Measurements from ENCODE around the gene PDC.

The PDC gene

GRCh38 chr1:186461014-186461413, at the start of gene PDC:
TSS of gene PDC (minus strand) at chr1:186461114. CDS start at chr1:186449459, 11,655 bp downstream.
- no peak for DNase-seq

- DNase-seq, result no peak
Measured at GRCh38 chr1:186503190-186503589, 42.3 kb upstream of the PDC start.

- DNase-seq, result no peak
Measured at GRCh38 chr1:186502087-186502486, 41.2 kb upstream of the PDC start.

GRCh38 chr1:186500804-186501203, 39.9 kb upstream of the PDC start:
- no peak for DNase-seq

GRCh38 chr1:186499571-186499970, 38.7 kb upstream of the PDC start:
- no peak for DNase-seq

GRCh38 chr1:186498695-186499389, 37.9 kb upstream of the PDC start:
- no peak for DNase-seq

- no peak for DNase-seq
Measured at GRCh38 chr1:186498071-186498470, 37.2 kb upstream of the PDC start.

- no peak for DNase-seq
Measured at GRCh38 chr1:186497651-186498050, 36.7 kb upstream of the PDC start.

GRCh38 chr1:186496171-186496851, 35.4 kb upstream of the PDC start:
- no peak for DNase-seq

- no peak for DNase-seq
Measured at GRCh38 chr1:186494832-186495271, 33.9 kb upstream of the PDC start.

- no peak for DNase-seq
Measured at GRCh38 chr1:186492531-186493291, 31.8 kb upstream of the PDC start.

GRCh38 chr1:186491336-186491735, 30.4 kb upstream of the PDC start:
- no peak for DNase-seq

- DNase-seq, result no peak
Measured at GRCh38 chr1:186487163-186487562, 26.2 kb upstream of the PDC start.

- DNase-seq, result no peak
Measured at GRCh38 chr1:186486061-186486460, 25.1 kb upstream of the PDC start.

GRCh38 chr1:186483561-186483960, 22.6 kb upstream of the PDC start:
- no peak for DNase-seq

- DNase-seq, result peak; percentile 51 to 62
Measured at GRCh38 chr1:186482661-186483255, 21.8 kb upstream of the PDC start.

- no peak for DNase-seq
Measured at GRCh38 chr1:186481303-186481888, 20.5 kb upstream of the PDC start.

GRCh38 chr1:186479162-186479561, 18.2 kb upstream of the PDC start:
- no peak for DNase-seq

- DNase-seq, result no peak
Measured at GRCh38 chr1:186476264-186477040, 15.5 kb upstream of the PDC start.

GRCh38 chr1:186474208-186474607, 13.3 kb upstream of the PDC start:
- DNase-seq, result no peak

GRCh38 chr1:186473047-186473446, 12.1 kb upstream of the PDC start:
- no peak for DNase-seq

- DNase-seq, result no peak
Measured at GRCh38 chr1:186465946-186466345, 5.0 kb upstream of the PDC start.
